HUES6 (cell line): ENCODE data around the gene FBXO11.

ENCODE experiments used
- H3K27ac ChIP-seq: 2 replicates; pipeline ENCODE4 v1.7.0; 2013; ENCODE audit warnings: low read depth, mild to moderate bottlenecking, low read length, inconsistent platforms
- H3K27me3 ChIP-seq: 2 replicates; pipeline ENCODE4 v1.6.1; 2013; ENCODE audit warnings: low read length; ENCODE audit not compliant: control insufficient read depth, insufficient read depth
- H3K36me3 ChIP-seq: 2 replicates; pipeline ENCODE4 v1.6.1; 2013; ENCODE audit warnings: low read length; ENCODE audit not compliant: control insufficient read depth, insufficient read depth
- H3K4me1 ChIP-seq: 2 replicates; pipeline ENCODE4 v1.6.1; 2013; ENCODE audit warnings: low read length; ENCODE audit not compliant: control insufficient read depth, insufficient read depth
- H3K4me3 ChIP-seq: 2 replicates; pipeline ENCODE4 v1.5.1; 2013; ENCODE audit warnings: low read depth, low read length
- H3K9ac ChIP-seq: one replicate; pipeline ENCODE4 v1.6.1; 2013; ENCODE audit warnings: mild to moderate bottlenecking, low read length
- H3K9me3 ChIP-seq: 2 replicates; pipeline ENCODE4 v1.6.1; 2013; ENCODE audit warnings: low read depth, low read length; ENCODE audit not compliant: control insufficient read depth, insufficient read depth

The FBXO11 gene

DNA sequence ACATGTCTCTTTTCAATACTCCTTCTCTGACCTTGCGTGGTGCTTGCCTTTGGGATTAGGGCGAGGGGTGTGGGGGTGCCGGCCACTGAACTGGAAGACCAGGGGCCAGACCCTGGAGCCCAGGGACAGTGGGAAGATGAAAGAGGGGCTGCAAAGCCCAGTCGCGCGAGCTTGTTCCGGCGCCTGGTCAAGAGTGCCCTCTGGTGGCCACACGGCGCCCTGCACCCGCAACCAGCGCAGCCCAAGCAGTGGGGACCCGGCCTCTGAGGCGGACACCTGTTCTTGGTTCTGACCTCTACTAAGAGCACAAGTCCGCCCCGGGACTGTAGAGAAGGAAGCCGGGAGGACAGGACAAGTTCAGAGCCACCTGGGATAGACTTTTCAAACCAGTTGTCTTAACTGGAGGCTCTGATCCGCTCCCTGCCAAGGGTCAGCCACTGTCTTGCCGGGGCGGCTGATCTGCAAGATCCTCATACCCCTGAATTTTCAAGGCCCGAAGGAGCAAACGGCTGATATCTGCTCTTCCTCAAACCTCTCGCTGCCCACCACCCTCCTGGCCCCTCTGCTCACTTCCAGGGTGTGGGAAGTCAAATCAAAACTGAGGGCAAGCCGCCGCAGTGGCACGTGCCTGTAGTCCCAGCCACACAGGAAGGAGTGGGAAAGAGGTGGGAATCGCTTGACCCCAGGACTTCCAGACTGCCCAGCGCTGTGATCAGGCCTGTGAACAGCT is 138.3 kb downstream of the FBXO11 start:
- Histone ChIP-seq H3K36me3 (no peaks in the 10 kb centered on the region), H3K27me3 (no peaks in the 10 kb centered on the region), H3K4me1 (peaks cover 3% of the 10 kb centered on the region), H3K9ac (no peak overlapping the region), H3K27ac (no peak overlapping the region), H3K9me3 (peaks cover 9% of the 10 kb centered on the region), H3K4me3 (no peak overlapping the region)

GRCh38 chr2:47767497-47767844 is 138.8 kb downstream of the FBXO11 start:
- Histone ChIP-seq H3K9ac (no peak overlapping the region), H3K27me3 (no peaks in the 10 kb centered on the region), H3K4me3 (no peak overlapping the region), H3K36me3 (no peaks in the 10 kb centered on the region), H3K9me3 (peaks cover 9% of the 10 kb centered on the region), H3K4me1 (peaks cover 3% of the 10 kb centered on the region), H3K27ac (no peak overlapping the region)

GRCh38 chr2:47751856-47752414 is 154.4 kb downstream of the FBXO11 start:
- Histone ChIP-seq H3K36me3 (no peaks in the 10 kb centered on the region), H3K4me1 (peaks cover 7% of the 10 kb centered on the region), H3K4me3 (no peak overlapping the region), H3K9me3 (peaks cover 32% of the 10 kb centered on the region), H3K9ac (no peak overlapping the region), H3K27ac (no peak overlapping the region), H3K27me3 (no peaks in the 10 kb centered on the region)

- Histone ChIP-seq H3K9me3 (peaks cover 40% of the 10 kb centered on the region), H3K4me3 (no peak overlapping the region), H3K9ac (no peak overlapping the region), H3K27ac (no peak overlapping the region), H3K4me1 (no peaks in the 10 kb centered on the region), H3K36me3 (no peaks in the 10 kb centered on the region), H3K27me3 (no peaks in the 10 kb centered on the region)
These were observed 158.4 kb downstream of the FBXO11 start for GRCh38 chr2:47747878-47748277.

- H3K4me3 ChIP-seq: no peak overlapping the region
- no peaks in the 10 kb centered on the region for H3K36me3 ChIP-seq
- H3K4me1 ChIP-seq: peaks cover 17% of the 10 kb centered on the region
- no peak overlapping the region for H3K27ac ChIP-seq
- peaks cover 29% of the 10 kb centered on the region for H3K9me3 ChIP-seq
- no peaks in the 10 kb centered on the region for H3K27me3 ChIP-seq
- no peak overlapping the region for H3K9ac ChIP-seq
These were observed 162.2 kb downstream of the FBXO11 start for GRCh38 chr2:47744074-47744473.

DNA sequence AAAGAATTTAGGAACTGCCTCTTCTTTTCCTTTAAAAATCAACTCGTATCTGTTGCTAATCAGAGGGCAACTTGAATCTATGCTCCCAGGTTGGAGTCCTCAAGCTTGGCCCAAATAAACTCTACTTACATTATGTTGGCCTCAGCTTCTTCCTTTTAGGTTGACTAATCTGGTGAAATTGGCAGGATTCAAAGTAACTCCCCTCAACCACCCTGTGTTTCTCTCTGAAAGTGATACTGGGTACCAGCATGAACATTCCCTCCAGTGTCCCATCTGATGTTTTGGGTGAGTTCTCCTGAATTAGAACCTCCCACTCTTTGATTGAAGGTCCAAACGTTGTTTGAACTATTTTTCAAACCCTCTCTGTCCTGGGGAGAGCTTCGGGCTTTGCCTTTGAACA is 164.7 kb downstream of the FBXO11 start:
- H3K4me3 ChIP-seq: no peak overlapping the region
- no peak overlapping the region for H3K27ac ChIP-seq
- peaks cover 5% of the 10 kb centered on the region for H3K9me3 ChIP-seq
- H3K36me3 ChIP-seq: no peaks in the 10 kb centered on the region
- no peaks in the 10 kb centered on the region for H3K27me3 ChIP-seq
- H3K4me1 ChIP-seq: peaks cover 17% of the 10 kb centered on the region
- H3K9ac ChIP-seq: no peak overlapping the region

- no peak overlapping the region for H3K27ac ChIP-seq
These were observed 165.2 kb downstream of the FBXO11 start for GRCh38 chr2:47741101-47741500.

More at GRCh38 chr2:47741101-47741500, 165.2 kb downstream of the FBXO11 start:
- Histone ChIP-seq H3K9me3 (no peaks in the 10 kb centered on the region; the same call in 1 of the 2 replicates), H3K4me1 (peaks cover 17% of the 10 kb centered on the region), H3K27me3 (no peaks in the 10 kb centered on the region), H3K4me3 (no peak overlapping the region), H3K36me3 (no peaks in the 10 kb centered on the region), H3K9ac (no peak overlapping the region)
